GM23338 (cell line): ENCODE data around the gene PCDHGA4. TPM values are rescaled to one million over a fixed set of nuclear protein-coding genes. Genes with fewer than 3 reads are reported as not detected.

Experiments
- ATAC-seq: fragments of 200-7000 bp; cut with Tn5 transposase; 3 replicates; pipeline ENCODE4 v1.9.1; 2020
- DNase-seq: peaks from one replicate; pipeline ENCODE4 v3.0.0-alpha.2; 2015; ENCODE audit warnings: low spot score
- H2AFZ ChIP-seq: fragments of 200-600 bp; sonication (generic); 2 replicates; pipeline ENCODE4 v1.8.0; 2016; ENCODE audit warnings: antibody characterized with exemption, mild to moderate bottlenecking, moderate library complexity
- H3F3A ChIP-seq: fragments of 200-600 bp; sonication (generic); replicated peaks from 2 replicates; pipeline ENCODE4 v1.8.0; 2017; ENCODE audit warnings: antibody characterized with exemption, mixed run types, low read depth
- H3K27ac ChIP-seq: fragments of 200-600 bp; sonication (generic); 2 replicates; pipeline ENCODE4 v1.6.1; 2016; ENCODE audit warnings: low read depth
- H3K27me3 ChIP-seq: fragments of 200-600 bp; sonication (generic); 2 replicates; pipeline ENCODE4 v1.8.0; 2016; ENCODE audit warnings: mild to moderate bottlenecking, mixed run types, moderate library complexity; ENCODE audit not compliant: insufficient read depth
- H3K36me3 ChIP-seq: fragments of 200-600 bp; sonication (generic); 2 replicates; pipeline ENCODE4 v1.8.0; 2016; ENCODE audit warnings: mild to moderate bottlenecking; ENCODE audit not compliant: insufficient read depth
- H3K4me1 ChIP-seq: fragments of 200-600 bp; sonication (generic); 2 replicates; pipeline ENCODE4 v1.8.0; 2016; ENCODE audit warnings: mild to moderate bottlenecking, moderate library complexity; ENCODE audit not compliant: insufficient read depth
- H3K4me2 ChIP-seq: fragments of 200-600 bp; sonication (generic); 2 replicates; pipeline ENCODE4 v1.7.1; 2017; ENCODE audit warnings: mixed run types
- H3K4me3 ChIP-seq: fragments of 200-600 bp; sonication (generic); 2 replicates; pipeline ENCODE4 v1.6.1; 2016; ENCODE audit warnings: mixed run types
- H3K79me2 ChIP-seq: fragments of 200-600 bp; sonication (generic); replicated peaks from 2 replicates; pipeline ENCODE4 v1.8.0; 2017; ENCODE audit warnings: mild to moderate bottlenecking; ENCODE audit not compliant: insufficient read depth
- H3K9me2 ChIP-seq: fragments of 200-600 bp; sonication (generic); 2 replicates; pipeline ENCODE4 v1.8.0; 2017; ENCODE audit not compliant: insufficient read depth
- H4K20me1 ChIP-seq: fragments of 200-600 bp; sonication (generic); replicated peaks from 2 replicates; pipeline ENCODE4 v1.8.0; 2017; ENCODE audit warnings: mild to moderate bottlenecking; ENCODE audit not compliant: insufficient read depth
- H3K27ac Mint-ChIP-seq: 2 replicates; pipeline ENCODE4 v1.8.0; 2020; ENCODE audit warnings: inconsistent platforms, mild to moderate bottlenecking, moderate library complexity, mixed read lengths
- H3K27me3 Mint-ChIP-seq: 3 replicates; pipeline ENCODE4 v1.8.0; 2022; ENCODE audit warnings: low read depth, mild to moderate bottlenecking, moderate library complexity, mixed read lengths, inconsistent platforms; ENCODE audit not compliant: insufficient read depth, poor library complexity
- H3K36me3 Mint-ChIP-seq: 3 replicates; pipeline ENCODE4 v1.8.0; 2021; ENCODE audit warnings: low read depth, mild to moderate bottlenecking, inconsistent platforms, moderate library complexity, mixed read lengths
- H3K4me1 Mint-ChIP-seq: 3 replicates; pipeline ENCODE4 v1.8.0; 2020; ENCODE audit warnings: mild to moderate bottlenecking, inconsistent platforms, mixed read lengths
- H3K4me3 Mint-ChIP-seq: 3 replicates; pipeline ENCODE4 v1.8.0; 2021; ENCODE audit warnings: moderate library complexity, mild to moderate bottlenecking, inconsistent platforms, mixed read lengths
- H3K9me3 Mint-ChIP-seq: 3 replicates; pipeline ENCODE4 v1.8.0; 2020; ENCODE audit warnings: moderate library complexity, mild to moderate bottlenecking, inconsistent platforms, mixed read lengths
- CREB1 ChIP-seq: fragments of 250-450 bp; sonication (Bioruptor Pico); IDR thresholded peaks from 2 replicates; pipeline ENCODE4 v1.5.0; 2020; ENCODE audit warnings: low read depth, mild to moderate bottlenecking, moderate library complexity
- CTCF ChIP-seq, 2 experiments: fragments of 200-600 bp in 1 of 2; sonication (generic) in 1 of 2; conservative IDR thresholded peaks; 2 replicates each; pipeline versions ENCODE4 v1.5.1 to v1.6.1; 2016 to 2017; ENCODE audit warnings: antibody characterized with exemption in 2 of 2, low read depth in 2 of 2, mild to moderate bottlenecking in 2 of 2, moderate library complexity in 1 of 2
- EZH2phosphoT487 ChIP-seq: fragments of 200-600 bp; sonication (generic); IDR thresholded peaks from one replicate; pipeline ENCODE4 v1.8.1; 2018; ENCODE audit warnings: antibody characterized with exemption; ENCODE audit not compliant: unreplicated experiment
- NANOG ChIP-seq: IDR thresholded peaks from 2 replicates; pipeline ENCODE4 v1.6.1; 2016; ENCODE audit warnings: antibody characterized with exemption, borderline replicate concordance
- ZNF114 ChIP-seq: fragments of 250-450 bp; sonication (Bioruptor Pico); IDR thresholded peaks from 2 replicates; pipeline ENCODE4 v1.5.0; 2020; ENCODE audit warnings: mild to moderate bottlenecking, moderate library complexity
- ZNF331 ChIP-seq: fragments of 250-450 bp; sonication (Bioruptor Pico); IDR thresholded peaks from 2 replicates; pipeline ENCODE4 v1.5.0; 2020; ENCODE audit warnings: low read depth, mild to moderate bottlenecking, moderate library complexity
- ZNF462 ChIP-seq: fragments of 250-450 bp; sonication (Bioruptor Pico); IDR thresholded peaks from 2 replicates; pipeline ENCODE4 v1.5.0; 2020; ENCODE audit warnings: mild to moderate bottlenecking, moderate library complexity
- polyA plus RNA-seq: library from polyadenylated mRNA; unstranded; fragments of >200 nt; fragmentation: Nextera tagmentation; extraction: Ambion mirVana; gene quantifications from 2 replicates; pipeline ENCODE4 v1.2.1, GENCODE V29; 2016
- total RNA-seq: library from RNA; depleted of rRNA; stranded (reverse); fragments of >200 nt; shearing (Covaris generic); gene quantifications from 2 replicates; pipeline ENCODE4 v1.2.3, GENCODE V29; 2014
- TF ChIP-seq, protein P1 (sequence below): IDR thresholded peaks from 2 replicates; pipeline ENCODE4 v1.6.1; 2016; ENCODE audit warnings: antibody characterized with exemption

PCDHGA4 gene
- total and polyA plus RNA-seq, 2 experiments from 2014 or later = 0.99 to 7.2 TPM

DNA sequence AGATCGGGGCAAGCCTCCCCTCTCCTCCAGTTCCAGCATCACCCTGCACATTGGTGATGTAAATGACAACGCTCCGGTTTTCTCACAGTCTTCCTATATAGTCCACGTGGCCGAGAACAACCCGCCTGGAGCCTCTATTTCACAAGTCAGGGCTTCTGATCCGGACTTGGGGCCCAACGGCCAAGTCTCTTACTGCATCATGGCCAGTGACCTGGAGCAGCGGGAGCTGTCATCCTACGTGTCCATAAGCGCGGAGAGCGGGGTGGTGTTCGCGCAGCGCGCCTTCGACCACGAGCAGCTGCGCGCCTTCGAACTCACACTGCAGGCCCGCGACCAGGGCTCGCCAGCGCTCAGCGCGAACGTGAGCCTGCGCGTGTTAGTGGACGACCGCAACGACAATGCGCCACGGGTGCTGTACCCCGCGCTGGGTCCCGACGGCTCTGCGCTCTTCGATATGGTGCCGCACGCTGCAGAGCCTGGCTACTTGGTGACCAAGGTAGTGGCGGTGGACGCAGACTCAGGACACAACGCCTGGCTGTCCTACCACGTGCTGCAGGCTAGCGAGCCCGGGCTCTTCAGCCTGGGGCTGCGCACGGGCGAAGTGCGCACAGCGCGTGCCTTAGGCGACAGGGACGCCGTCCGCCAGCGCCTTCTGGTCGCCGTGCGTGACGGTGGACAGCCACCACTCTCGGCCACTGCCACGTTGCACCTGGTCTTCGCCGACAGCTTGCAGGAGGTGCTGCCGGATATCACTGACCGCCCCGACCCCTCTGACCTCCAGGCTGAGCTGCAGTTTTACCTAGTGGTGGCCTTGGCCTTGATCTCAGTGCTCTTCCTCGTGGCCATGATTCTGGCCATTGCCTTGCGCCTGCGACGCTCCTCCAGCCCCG, 34.6 kb downstream of the PCDHGA4 start:
- TF ChIP-seq NANOG = no peak
- no peak for TF ChIP-seq CREB1 (CRISPR knock-in tag)
- no peak for TF ChIP-seq ZNF462
- TF ChIP-seq EZH2phosphoT487 = no peak
- TF ChIP-seq CTCF (conservative IDR thresholded peaks at IDR 0.05; ENCODE audit: low read depth in 2 of 2) = no peak
- no peak for TF ChIP-seq ZNF331 (CRISPR knock-in tag)
- no peak for TF ChIP-seq ZNF114
- TF ChIP-seq, protein P1, sequence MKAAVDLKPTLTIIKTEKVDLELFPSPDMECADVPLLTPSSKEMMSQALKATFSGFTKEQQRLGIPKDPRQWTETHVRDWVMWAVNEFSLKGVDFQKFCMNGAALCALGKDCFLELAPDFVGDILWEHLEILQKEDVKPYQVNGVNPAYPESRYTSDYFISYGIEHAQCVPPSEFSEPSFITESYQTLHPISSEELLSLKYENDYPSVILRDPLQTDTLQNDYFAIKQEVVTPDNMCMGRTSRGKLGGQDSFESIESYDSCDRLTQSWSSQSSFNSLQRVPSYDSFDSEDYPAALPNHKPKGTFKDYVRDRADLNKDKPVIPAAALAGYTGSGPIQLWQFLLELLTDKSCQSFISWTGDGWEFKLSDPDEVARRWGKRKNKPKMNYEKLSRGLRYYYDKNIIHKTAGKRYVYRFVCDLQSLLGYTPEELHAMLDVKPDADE = no peak
- 0 out of 2 replicates have a peak, but pooled peaks cover 5% of the 10 kb centered on the region for H3K4me1 ChIP-seq
- ATAC-seq = no peak
- no peaks in the 10 kb centered on the region for H3F3A ChIP-seq
- Mint-ChIP-seq H3K4me3 (peak overlapping the region; percentile 13; the same call in 1 of the 3 replicates), H3K4me1 (no peaks in the 10 kb centered on the region; the same call in 2 of the 3 replicates), H3K27me3 (peaks cover 5% of the 10 kb centered on the region), H3K36me3 (peaks cover 75% of the 10 kb centered on the region), H3K27ac (no peak overlapping the region), H3K9me3 (peaks cover 89% of the 10 kb centered on the region)
- H3K36me3 ChIP-seq = peaks cover 7% of the 10 kb centered on the region; the same call in 1 of the 2 replicates
- H3K79me2 ChIP-seq = 0 out of 2 replicates have a peak, but pooled peaks cover 5% of the 10 kb centered on the region
- H3K4me3 ChIP-seq = no peak overlapping the region
- H3K27ac ChIP-seq = no peak overlapping the region
- peaks cover 7% of the 10 kb centered on the region; the same call in 1 of the 2 replicates for H3K27me3 ChIP-seq
- DNase-seq = no peak
- H3K4me2 ChIP-seq = no peak overlapping the region
- H2AFZ ChIP-seq = no peak overlapping the region
- no peaks in the 10 kb centered on the region for H4K20me1 ChIP-seq
- no peaks in the 10 kb centered on the region for H3K9me2 ChIP-seq
